Activated CD4-positive, alpha-beta T cell treated with anti-CD3 and anti-CD28 coated beads for 36 hours (primary cell): ENCODE measurements around the gene CNN2. TPM values are rescaled to one million over a fixed set of nuclear protein-coding genes. Genes with fewer than 3 reads are reported as not detected.
A peak's percentile ranks its signal among the peaks of the same experiment; 100 is the strongest.

Experiments used
- ATAC-seq: fragments of 200-7000 bp; cut with Tn5 transposase; one replicate; pipeline ENCODE4 v1.10.0; 2021; ENCODE audit warnings: mild to moderate bottlenecking, moderate library complexity
- CTCF ChIA-PET: fragments of 350-600 bp; sonication (Branson Sonifier 250); formaldehyde crosslinking; loops from one replicate; lab custom pipeline; 2021; ENCODE audit warnings: antibody characterized with exemption; lab: Charles Lee
- POLR2A ChIA-PET: fragments of 350-600 bp; sonication (Branson Sonifier 250); formaldehyde crosslinking; loops from one replicate; lab custom pipeline; 2021; ENCODE audit warnings: antibody characterized with exemption, inconsistent platforms; lab: Charles Lee
- DNase-seq: peaks from one replicate; pipeline ENCODE4 v3.0.0-alpha.2; 2020
- H3K27ac Mint-ChIP-seq: one replicate; pipeline ENCODE4 v1.8.0; 2021; ENCODE audit warnings: mixed read lengths
- H3K27me3 Mint-ChIP-seq: one replicate; pipeline ENCODE4 v1.8.0; 2021; ENCODE audit warnings: mixed read lengths
- H3K36me3 Mint-ChIP-seq: one replicate; pipeline ENCODE4 v1.8.0; 2021; ENCODE audit warnings: low read depth, mixed read lengths
- H3K4me1 Mint-ChIP-seq: one replicate; pipeline ENCODE4 v1.8.0; 2021; ENCODE audit warnings: mixed read lengths
- H3K4me3 Mint-ChIP-seq: one replicate; pipeline ENCODE4 v1.8.0; 2021; ENCODE audit warnings: mild to moderate bottlenecking, moderate library complexity, mixed read lengths
- H3K9me3 Mint-ChIP-seq: one replicate; pipeline ENCODE4 v1.8.0; 2021; ENCODE audit warnings: low read depth, mixed read lengths
- intact Hi-C, 2 experiments: fragments of 100-400 bp; cut with DNase I in 1 of 2; cut with micrococcal nuclease in 1 of 2; formaldehyde crosslinking; loops; one replicate each; pipeline versions ENCODE4 v1.14.2 to v1.15.1; 2022 to 2024; cut with DNase I, micrococcal nuclease
- total RNA-seq, 2 experiments: library from RNA; stranded (reverse); gene quantifications; one replicate each; pipeline ENCODE4 v1.2.3, GENCODE V29; 2021

The CNN2 gene
- total RNA-seq, 2 experiments from 2014 or later: 108 to 130 TPM

DNA sequence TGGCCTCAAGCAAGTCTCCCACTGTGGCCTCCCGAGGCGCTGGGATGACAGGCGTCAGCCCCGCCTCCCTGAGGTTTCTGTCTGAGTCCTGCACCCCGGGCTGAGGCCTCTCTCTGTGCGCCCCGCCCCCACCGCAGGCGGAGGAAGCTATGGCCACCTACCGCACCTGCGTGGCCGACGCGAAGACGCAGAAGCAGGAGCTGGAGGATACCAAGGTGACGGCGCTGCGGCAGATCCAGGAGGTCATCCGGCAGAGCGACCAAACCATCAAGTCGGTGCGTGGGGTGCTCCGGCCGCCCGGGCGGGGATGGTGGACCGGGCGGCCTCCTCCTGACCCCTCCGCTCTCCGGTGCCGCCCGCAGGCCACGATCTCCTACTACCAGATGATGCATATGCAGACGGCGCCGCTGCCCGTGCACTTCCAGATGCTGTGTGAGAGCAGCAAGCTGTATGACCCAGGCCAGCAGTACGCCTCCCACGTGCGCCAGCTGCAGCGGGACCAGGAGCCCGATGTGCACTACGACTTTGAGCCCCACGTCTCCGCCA lies 53.2 kb downstream of the CNN2 start:
- intact Hi-C loops: no loop called here
- Mint-ChIP-seq H3K4me3 (peak overlapping the region; percentile 41), H3K4me1 (peaks cover 65% of the 10 kb centered on the region), H3K27ac (peak overlapping the region; percentile 47), H3K27me3 (no peaks in the 10 kb centered on the region), H3K9me3 (no peaks in the 10 kb centered on the region), H3K36me3 (peaks cover 68% of the 10 kb centered on the region)
- DNase-seq (peak; percentile 94), ATAC-seq (peak; percentile 18)
- POLR2A ChIA-PET: interaction anchor here (1.0 to 1.8 kb wide), 4 partner anchors 12 to 172 kb away, joined by 3 to 8 read pairs (median 4); partner anchors contain the start of genes ARHGAP45 and RNU6-2
- CTCF ChIA-PET: interaction anchor here (0.5 to 2.1 kb wide), 3 partner anchors 13 to 216 kb away, joined by 3 to 9 read pairs (median 8); partner anchors contain the start of gene ARHGAP45

DNA sequence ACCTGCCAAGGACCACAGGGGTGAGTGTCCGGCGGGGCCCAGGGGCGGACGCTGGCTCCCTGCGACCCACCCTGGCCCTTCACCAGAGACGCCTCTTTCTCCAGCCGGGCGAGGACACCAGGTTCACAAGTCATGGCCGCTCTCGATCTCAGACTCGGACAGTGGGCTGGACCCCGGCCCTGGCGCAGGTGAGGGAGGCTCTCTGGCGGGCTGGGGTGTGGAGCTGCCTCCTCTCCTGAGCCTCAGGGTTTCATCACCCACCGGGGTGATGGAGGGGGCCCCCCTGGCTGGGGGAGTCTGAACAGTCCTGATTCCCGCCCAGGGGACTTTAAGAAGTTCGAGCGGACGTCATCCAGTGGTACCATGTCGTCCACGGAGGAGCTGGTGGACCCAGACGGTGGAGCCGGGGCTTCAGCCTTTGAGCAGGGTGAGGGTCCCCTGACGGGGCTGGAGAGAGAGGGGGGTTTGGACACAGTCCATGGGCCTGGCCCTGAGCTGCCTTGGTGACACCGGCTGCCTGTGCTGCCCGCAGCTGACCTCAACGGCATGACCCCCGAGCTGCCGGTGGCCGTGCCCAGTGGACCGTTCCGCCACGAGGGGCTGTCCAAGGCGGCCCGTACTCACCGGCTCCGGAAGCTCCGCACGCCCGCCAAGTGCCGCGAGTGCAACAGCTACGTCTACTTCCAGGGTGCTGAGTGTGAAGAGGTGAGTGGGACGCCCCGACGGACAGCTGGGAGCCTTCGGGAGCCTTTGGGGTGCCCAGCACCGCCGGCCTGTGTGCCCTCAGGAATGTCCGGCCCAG lies 54.2 kb downstream of the CNN2 start:
- no peak for ATAC-seq
- no peaks in the 10 kb centered on the region for H3K27me3 Mint-ChIP-seq
- POLR2A ChIA-PET: interaction anchor here (0.5 to 1.8 kb wide), 7 partner anchors 10 to 176 kb away, joined by 3 to 8 read pairs (median 4); partner anchors contain the start of genes ARHGAP45 and RNU6-2
- peaks cover 72% of the 10 kb centered on the region for H3K36me3 Mint-ChIP-seq
- DNase-seq: no peak
- no peak overlapping the region for H3K4me3 Mint-ChIP-seq
- peaks cover 69% of the 10 kb centered on the region for H3K4me1 Mint-ChIP-seq
- intact Hi-C loops: no loop called here
- no peak overlapping the region for H3K27ac Mint-ChIP-seq
- CTCF ChIA-PET: interaction anchor here (0.6 to 2.1 kb wide), 5 partner anchors 9 to 43 kb away, joined by 3 to 9 read pairs (median 4); partner anchors contain the start of gene ARHGAP45
- H3K9me3 Mint-ChIP-seq: no peaks in the 10 kb centered on the region

DNA sequence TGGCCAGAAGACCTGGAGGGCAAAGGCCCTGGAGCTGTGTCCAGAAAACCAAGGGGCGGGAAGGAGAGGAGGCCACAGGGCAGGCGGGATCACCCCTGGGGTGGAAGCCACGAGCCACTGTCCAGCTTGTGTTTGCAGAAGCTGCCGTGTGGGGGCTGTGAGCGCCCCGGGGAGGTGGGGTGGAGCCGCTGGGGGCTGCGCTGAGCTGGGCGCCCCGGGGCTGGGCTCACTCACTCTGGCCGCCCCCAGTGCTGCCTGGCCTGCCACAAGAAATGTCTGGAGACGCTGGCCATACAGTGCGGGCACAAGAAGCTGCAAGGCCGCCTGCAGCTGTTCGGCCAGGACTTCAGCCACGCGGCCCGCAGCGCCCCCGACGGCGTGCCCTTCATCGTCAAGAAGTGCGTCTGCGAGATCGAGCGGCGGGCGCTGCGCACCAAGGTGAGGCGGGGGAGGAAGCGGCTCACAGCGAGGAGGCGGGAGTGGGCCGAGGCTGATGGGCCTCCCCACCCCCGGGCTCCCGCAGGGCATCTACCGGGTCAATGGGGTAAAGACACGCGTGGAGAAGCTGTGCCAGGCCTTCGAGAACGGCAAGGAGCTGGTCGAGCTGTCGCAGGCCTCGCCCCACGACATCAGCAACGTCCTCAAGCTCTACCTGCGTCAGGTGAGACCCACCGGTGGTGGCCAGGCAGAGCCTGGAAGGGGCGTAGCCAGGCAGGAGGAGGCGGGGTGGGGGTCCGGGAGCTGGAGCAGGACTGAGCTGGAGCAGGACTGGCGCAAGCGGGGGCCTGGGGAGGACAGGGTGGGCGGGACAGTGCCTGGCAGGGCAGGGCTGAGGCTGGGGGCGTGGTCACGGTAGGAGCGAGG lies 55.1 kb downstream of the CNN2 start:
- no peak for ATAC-seq
- DNase-seq: no peak
- peaks cover 64% of the 10 kb centered on the region for H3K4me1 Mint-ChIP-seq
- H3K9me3 Mint-ChIP-seq: no peaks in the 10 kb centered on the region
- H3K4me3 Mint-ChIP-seq: no peak overlapping the region
- peaks cover 66% of the 10 kb centered on the region for H3K36me3 Mint-ChIP-seq
- intact Hi-C loops: loop anchor here in 1 of 2 experiments (1.0 to 2.0 kb wide), 9 partner anchors 14 to 219 kb away; partner anchors contain the start of genes ARHGAP45, ATP5F1D, POLR2E and RNU6-2
- CTCF ChIA-PET: interaction anchor here (0.5 to 2.1 kb wide), 3 partner anchors 10 to 15 kb away, joined by 3 to 8 read pairs (median 4); partner anchors contain the start of gene ARHGAP45
- POLR2A ChIA-PET: interaction anchor here (0.5 to 1.8 kb wide), 8 partner anchors 9 to 175 kb away, joined by 3 to 8 read pairs (median 5); partner anchors contain the start of gene RNU6-2
- H3K27me3 Mint-ChIP-seq: no peaks in the 10 kb centered on the region
- H3K27ac Mint-ChIP-seq: no peak overlapping the region

DNA sequence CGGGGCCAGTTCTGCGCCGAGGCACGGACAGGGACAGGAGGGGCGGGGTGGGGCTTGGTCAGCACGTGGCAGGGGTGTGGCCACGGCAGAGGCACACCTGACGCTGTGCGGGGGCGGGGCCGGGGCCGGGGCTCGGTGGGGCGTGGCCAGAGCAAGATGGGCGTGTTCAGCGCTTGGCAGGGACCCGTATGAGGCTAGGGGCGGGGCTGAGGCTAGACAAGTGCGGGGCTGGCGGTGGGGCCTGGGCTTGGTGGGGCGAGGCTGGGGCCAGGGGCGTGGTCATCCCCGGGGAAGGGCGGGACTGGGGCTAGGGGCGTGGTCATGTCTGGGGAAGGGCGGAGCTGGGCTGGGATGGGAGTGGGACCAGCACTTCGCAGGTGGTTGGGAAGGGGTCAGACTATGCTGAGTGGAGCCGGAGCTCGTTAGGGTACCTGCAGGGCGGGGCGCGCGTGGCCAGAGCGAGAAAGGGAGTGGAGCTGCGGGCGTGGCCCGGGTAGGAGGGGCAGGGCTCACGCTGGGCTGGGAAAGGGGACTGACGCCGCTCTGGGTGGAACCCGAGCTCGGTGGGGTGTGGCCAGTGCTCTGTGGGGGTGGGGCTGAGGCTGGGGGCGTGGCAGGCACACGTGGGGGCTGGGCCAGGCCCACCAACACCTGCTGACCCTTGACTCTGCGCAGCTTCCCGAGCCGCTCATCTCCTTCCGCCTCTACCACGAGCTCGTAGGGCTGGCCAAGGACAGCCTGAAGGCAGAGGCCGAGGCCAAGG lies 55.9 kb downstream of the CNN2 start:
- H3K4me1 Mint-ChIP-seq: peaks cover 60% of the 10 kb centered on the region
- CTCF ChIA-PET: interaction anchor here (0.6 kb wide), 1 partner anchor 26 kb away, joined by 4 read pairs; no protein-coding TSS in a partner anchor
- POLR2A ChIA-PET: interaction anchor here (0.5 to 1.4 kb wide), 6 partner anchors 8 to 434 kb away, joined by 3 to 7 read pairs (median 4); no protein-coding TSS in a partner anchor
- H3K9me3 Mint-ChIP-seq: no peaks in the 10 kb centered on the region
- ATAC-seq: peak; percentile 71
- DNase-seq: peak; percentile 96
- no peaks in the 10 kb centered on the region for H3K27me3 Mint-ChIP-seq
- H3K4me3 Mint-ChIP-seq: no peak overlapping the region
- intact Hi-C loops: loop anchor here in 1 of 2 experiments (1.0 to 2.0 kb wide), 9 partner anchors 13 to 220 kb away; partner anchors contain the start of genes ARHGAP45, ATP5F1D, POLR2E and RNU6-2
- H3K36me3 Mint-ChIP-seq: peaks cover 64% of the 10 kb centered on the region
- H3K27ac Mint-ChIP-seq: no peak overlapping the region

DNA sequence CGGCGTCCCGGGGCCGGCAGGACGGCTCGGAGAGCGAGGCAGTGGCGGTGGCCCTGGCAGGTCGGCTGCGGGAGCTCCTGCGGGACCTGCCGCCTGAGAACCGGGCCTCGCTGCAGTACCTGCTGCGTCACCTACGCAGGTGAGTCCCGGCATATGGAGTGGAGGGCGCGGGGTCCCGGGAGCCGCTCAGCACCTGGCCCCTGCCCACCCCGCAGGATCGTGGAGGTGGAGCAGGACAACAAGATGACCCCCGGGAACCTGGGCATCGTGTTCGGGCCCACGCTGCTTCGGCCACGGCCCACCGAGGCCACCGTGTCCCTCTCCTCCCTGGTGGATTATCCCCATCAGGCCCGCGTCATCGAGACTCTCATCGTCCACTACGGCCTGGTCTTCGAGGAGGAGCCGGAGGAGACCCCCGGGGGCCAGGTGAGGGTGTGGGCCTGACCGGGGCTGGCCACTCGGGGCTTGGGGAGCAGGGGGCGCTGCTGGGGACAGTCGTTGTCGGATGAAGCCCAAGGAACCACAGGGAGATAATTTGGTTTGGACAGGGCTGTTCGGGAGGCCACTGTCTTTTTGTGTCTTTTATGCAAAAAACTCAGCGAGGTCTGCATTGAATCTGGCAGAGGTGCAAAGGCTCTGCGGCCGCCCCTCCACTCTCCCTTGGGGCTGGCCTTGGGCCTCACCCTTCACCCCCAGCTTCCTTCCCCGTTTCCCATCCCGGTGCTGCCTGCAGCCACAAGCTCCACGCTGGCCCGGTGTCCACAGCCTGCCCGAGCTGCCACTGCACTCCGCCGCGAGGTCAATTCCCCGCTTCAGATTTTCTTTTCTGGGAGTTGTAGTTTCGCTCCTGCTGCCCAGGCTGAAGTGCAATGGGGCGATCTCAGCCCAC lies 56.8 kb downstream of the CNN2 start:
- Mint-ChIP-seq H3K27me3 (no peaks in the 10 kb centered on the region), H3K9me3 (no peaks in the 10 kb centered on the region), H3K27ac (no peak overlapping the region), H3K4me3 (no peak overlapping the region), H3K36me3 (peaks cover 65% of the 10 kb centered on the region), H3K4me1 (peaks cover 60% of the 10 kb centered on the region)
- no peak for DNase-seq
- ChIA-PET POLR2A (interaction anchor here (0.5 to 1.3 kb wide), 4 partner anchors 56 to 434 kb away, joined by 3 to 5 read pairs (median 4); no protein-coding TSS in a partner anchor), CTCF (interaction anchor here (0.6 kb wide), 1 partner anchor 27 kb away, joined by 4 read pairs; no protein-coding TSS in a partner anchor)
- intact Hi-C loops: loop anchor here in 1 of 2 experiments (1.0 to 2.0 kb wide), 9 partner anchors 12 to 221 kb away; partner anchors contain the start of genes ARHGAP45, ATP5F1D, POLR2E and RNU6-2
- ATAC-seq: no peak

DNA sequence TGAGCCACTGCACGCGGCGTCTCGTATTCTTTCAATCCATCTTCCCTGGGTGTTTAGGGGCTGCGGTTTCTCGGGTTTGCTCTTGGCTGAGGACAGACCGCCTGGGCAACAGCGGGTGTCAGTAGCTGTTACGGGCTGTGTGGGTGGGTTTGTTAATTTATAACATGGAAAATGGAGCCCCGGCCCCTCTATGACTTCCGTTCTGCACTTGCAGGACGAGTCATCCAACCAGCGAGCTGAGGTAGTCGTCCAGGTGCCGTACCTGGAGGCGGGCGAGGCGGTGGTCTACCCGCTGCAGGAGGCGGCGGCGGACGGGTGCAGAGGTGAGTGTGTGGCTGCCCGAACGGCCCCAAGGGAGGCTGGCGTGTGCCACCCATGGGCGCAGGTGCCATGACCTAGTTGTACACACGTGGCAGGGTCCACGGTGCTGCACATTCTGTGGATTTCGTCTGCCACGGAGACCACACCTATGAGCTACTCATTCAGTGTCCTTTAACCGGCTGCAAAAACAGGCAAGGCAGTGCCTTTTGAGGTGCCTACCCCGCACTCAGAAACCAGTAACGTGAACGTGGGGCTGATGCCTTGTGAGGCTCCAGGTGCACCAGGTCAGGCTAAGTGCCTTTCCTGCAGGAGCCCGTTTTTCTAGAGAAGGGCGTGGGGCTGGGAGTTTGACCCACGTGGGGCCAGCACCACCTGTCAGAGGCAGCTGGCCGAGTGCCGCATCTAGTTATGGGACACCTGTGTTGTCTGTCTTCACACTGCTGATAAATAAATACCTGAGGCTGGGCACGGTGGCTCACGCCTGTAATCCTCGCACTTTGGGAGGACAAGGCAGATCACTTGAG lies 57.8 kb downstream of the CNN2 start:
- Mint-ChIP-seq H3K4me1 (peaks cover 64% of the 10 kb centered on the region), H3K4me3 (no peak overlapping the region), H3K27ac (peak overlapping the region; percentile 44), H3K36me3 (peaks cover 62% of the 10 kb centered on the region), H3K27me3 (no peaks in the 10 kb centered on the region), H3K9me3 (no peaks in the 10 kb centered on the region)
- intact Hi-C loops: no loop called here
- no peak for ATAC-seq
- CTCF ChIA-PET: interaction anchor here (0.6 kb wide), 1 partner anchor 74 kb away, joined by 3 read pairs; no protein-coding TSS in a partner anchor
- POLR2A ChIA-PET: interaction anchor here (0.8 kb wide), 1 partner anchor 9 kb away, joined by 3 read pairs; no protein-coding TSS in a partner anchor
- no peak for DNase-seq

DNA sequence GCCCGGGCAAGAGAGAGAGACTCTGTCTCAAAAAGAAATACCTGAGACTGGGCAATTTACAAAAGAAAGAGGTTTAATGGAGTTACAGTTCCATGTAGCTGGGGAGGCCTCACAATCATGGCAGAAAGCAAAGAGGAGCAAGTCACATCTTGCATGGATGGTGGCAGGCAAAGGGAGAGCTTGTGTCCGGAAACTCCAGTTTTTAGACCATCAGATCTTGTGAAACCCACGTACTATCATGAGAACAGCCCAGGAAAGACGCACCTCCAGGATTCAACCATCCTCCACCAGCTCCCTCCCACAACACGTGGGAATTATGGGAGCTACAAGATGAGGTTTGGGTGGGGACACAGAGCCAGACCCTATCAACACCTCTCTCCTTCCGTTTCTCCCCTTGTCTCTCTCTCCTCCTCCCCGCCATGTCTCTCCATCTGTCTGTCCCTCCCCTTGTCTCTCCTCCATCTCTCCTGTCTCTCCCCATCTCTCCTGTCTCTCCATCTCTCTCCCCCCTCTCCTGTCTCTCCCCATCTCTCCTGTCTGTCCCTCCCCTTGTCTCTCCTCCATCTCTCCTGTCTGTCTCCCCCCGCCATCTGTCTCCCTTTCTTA lies 58.7 kb downstream of the CNN2 start:
- H3K27me3 Mint-ChIP-seq: no peaks in the 10 kb centered on the region
- ATAC-seq (no peak), DNase-seq (no peak)
- H3K27ac Mint-ChIP-seq: peak overlapping the region; percentile 44
- no peak overlapping the region for H3K4me3 Mint-ChIP-seq
- no peaks in the 10 kb centered on the region for H3K9me3 Mint-ChIP-seq
- intact Hi-C loops: no loop called here
- peaks cover 53% of the 10 kb centered on the region for H3K36me3 Mint-ChIP-seq
- peaks cover 60% of the 10 kb centered on the region for H3K4me1 Mint-ChIP-seq
- CTCF ChIA-PET: interaction anchor here (1.9 kb wide), 1 partner anchor 20 kb away, joined by 7 read pairs; no protein-coding TSS in a partner anchor
- POLR2A ChIA-PET: interaction anchor here (0.6 to 1.1 kb wide), 3 partner anchors 10 to 46 kb away, joined by 3 to 7 read pairs (median 4); no protein-coding TSS in a partner anchor

DNA sequence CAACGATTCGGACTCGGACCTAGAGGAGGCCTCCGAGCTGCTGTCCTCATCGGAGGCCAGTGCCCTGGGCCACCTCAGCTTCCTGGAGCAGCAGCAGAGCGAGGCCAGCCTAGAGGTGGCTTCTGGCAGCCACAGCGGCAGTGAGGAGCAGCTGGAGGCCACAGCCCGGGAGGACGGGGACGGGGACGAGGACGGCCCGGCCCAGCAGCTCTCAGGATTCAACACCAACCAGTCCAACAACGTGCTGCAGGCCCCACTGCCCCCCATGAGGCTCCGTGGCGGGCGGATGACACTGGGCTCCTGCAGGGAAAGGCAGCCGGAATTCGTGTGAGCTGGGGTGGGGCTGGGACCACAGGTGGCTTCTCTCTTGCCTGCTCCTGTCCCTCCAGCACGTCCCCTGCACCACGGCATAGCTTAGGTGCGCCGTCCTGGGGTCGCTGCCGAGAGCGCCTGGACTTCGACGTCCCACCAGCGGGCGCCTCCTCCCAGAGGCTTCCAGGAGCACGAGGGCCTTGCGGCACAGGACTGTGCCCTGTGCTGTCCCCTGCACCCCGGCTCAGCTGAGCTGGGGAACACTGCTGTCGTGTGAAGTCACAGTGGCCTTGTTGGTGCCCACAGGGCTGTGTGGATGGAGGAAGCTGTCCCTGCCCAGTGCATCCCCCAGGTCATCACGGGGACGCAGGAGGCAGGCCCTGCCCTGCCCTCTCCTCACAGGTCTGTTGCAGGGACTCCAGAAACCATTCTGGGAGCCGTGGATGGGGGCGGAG lies 59.5 kb downstream of the CNN2 start:
- Mint-ChIP-seq H3K36me3 (peaks cover 51% of the 10 kb centered on the region), H3K27ac (no peak overlapping the region), H3K9me3 (no peaks in the 10 kb centered on the region), H3K4me1 (peaks cover 59% of the 10 kb centered on the region), H3K4me3 (no peak overlapping the region), H3K27me3 (no peaks in the 10 kb centered on the region)
- intact Hi-C loops: no loop called here
- CTCF ChIA-PET: interaction anchor here (1.9 kb wide), 1 partner anchor 21 kb away, joined by 7 read pairs; no protein-coding TSS in a partner anchor
- ATAC-seq (no peak), DNase-seq (no peak)
- POLR2A ChIA-PET: interaction anchor here (1.0 to 1.2 kb wide), 5 partner anchors 9 to 183 kb away, joined by 3 to 4 read pairs (median 3); partner anchors contain the start of gene CIRBP
